ENCODE measurements around the gene LGALS3BP.

Gene LGALS3BP

GRCh38 chr17:78935419-78936323, 44.1 kb downstream of the LGALS3BP start:
- no peak for DNase-seq

- no peak for DNase-seq
These were observed 44.9 kb downstream of the LGALS3BP start for GRCh38 chr17:78934681-78935418.

- no peak for DNase-seq
These were observed 45.7 kb downstream of the LGALS3BP start for GRCh38 chr17:78933959-78934568.

GRCh38 chr17:78933025-78933958, 46.4 kb downstream of the LGALS3BP start:
- peak; percentile 25 for DNase-seq

GRCh38 chr17:78929908-78930775, 49.6 kb downstream of the LGALS3BP start:
- DNase-seq = no peak

- no peak for DNase-seq
These were observed 53.8 kb downstream of the LGALS3BP start for GRCh38 chr17:78925662-78926555.

- peak; percentile 51 for DNase-seq
These were observed 54.5 kb downstream of the LGALS3BP start, which contains the start of gene TIMP2 for GRCh38 chr17:78925234-78925633. Gene TIMP2 (minus strand): TSS chr17:78925387. CDS start chr17:78925088, 299 bp downstream.

GRCh38 chr17:78924481-78925151, 55.1 kb downstream of the LGALS3BP start:
- no peak for DNase-seq

- DNase-seq = peak; percentile 41
These were observed 55.9 kb downstream of the LGALS3BP start for GRCh38 chr17:78923660-78924453.

- no peak for DNase-seq
These were observed 56.8 kb downstream of the LGALS3BP start for GRCh38 chr17:78922816-78923498.

- DNase-seq = no peak
These were observed 58.2 kb downstream of the LGALS3BP start for GRCh38 chr17:78921437-78921971.
